ENCODE data around the gene NUP58.
"Not testable (repeated sequence)": the region's sequence is repeated elsewhere in the genome, so short reads cannot be mapped to it uniquely, and the experiment has no call there.

Gene NUP58

GRCh38 chr13:25291691-25292090 is 9.7 kb upstream of the NUP58 start:
- Histone ChIP-seq H3K27ac (peak overlapping the region in 9 of 11 experiments; percentile 2 to 80 (median 69); a peak in 14 of 22 replicates), H3K9ac (peak overlapping the region in 4 of 11 experiments; percentile 45 to 64 (median 50); a peak in 6 of 22 replicates), H3K27me3 (no peaks in the 10 kb centered on the region), H3K36me3 (no peaks in the 10 kb centered on the region), H4K20me1 (no peaks in the 10 kb centered on the region), H3K4me1 (peaks cover 16 to 56% (median 20%) of the 10 kb centered on the region in 10 experiments), H3K4me3 (no peak overlapping the region), H3K9me3 (replicated peaks in 1 of 11) (no peaks in the 10 kb centered on the region), H3K4me2 (peak overlapping the region in 10 of 11 experiments; percentile 4 to 82 (median 44); a peak in 13 of 22 replicates)
- no peak for TF ChIP-seq Cebpa-rat (IDR thresholded peaks at IDR 0.05)

- no peaks in the 10 kb centered on the region for H3K27me3 ChIP-seq
- H3K4me2 ChIP-seq, result peak overlapping the region; percentile 4 to 82 (median 43); a peak in 17 of 22 replicates
- peak overlapping the region in 5 of 11 experiments; percentile 32 to 64 (median 52); a peak in 7 of 22 replicates for H3K9ac ChIP-seq
- H3K36me3 ChIP-seq, result no peaks in the 10 kb centered on the region
- no peak overlapping the region; a peak in 1 of 20 replicates for H3K4me3 ChIP-seq
- no peaks in the 10 kb centered on the region for H3K9me3 ChIP-seq (replicated peaks in 1 of 11)
- TF ChIP-seq Cebpa-rat (IDR thresholded peaks at IDR 0.05), result no peak
- peaks cover 16 to 56% (median 20%) of the 10 kb centered on the region in 10 experiments for H3K4me1 ChIP-seq
- no peaks in the 10 kb centered on the region for H4K20me1 ChIP-seq
- peak overlapping the region in 10 of 11 experiments; percentile 2 to 80 (median 54); a peak in 14 of 22 replicates for H3K27ac ChIP-seq
Measured at GRCh38 chr13:25292301-25292700, 9.1 kb upstream of the NUP58 start.

- Histone ChIP-seq H3K4me2 (no peak overlapping the region), H3K27ac (no peak overlapping the region), H3K9ac (no peak overlapping the region), H3K36me3 (no peaks in the 10 kb centered on the region), H3K27me3 (no peaks in the 10 kb centered on the region), H4K20me1 (no peaks in the 10 kb centered on the region), H3K4me1 (peaks cover 11 to 31% (median 15%) of the 10 kb centered on the region in 10 experiments), H3K9me3 (replicated peaks in 1 of 11) (peaks cover 0 to 6% (median 2%) of the 10 kb centered on the region in 11 experiments; a peak in 7 of 22 replicates), H3K4me3 (no peak overlapping the region)
- no peak for TF ChIP-seq Cebpa-rat (IDR thresholded peaks at IDR 0.05)
Measured at GRCh38 chr13:25295228-25295627, 6.2 kb upstream of the NUP58 start.

- no peak overlapping the region for H3K4me2 ChIP-seq
- H3K36me3 ChIP-seq, result no peaks in the 10 kb centered on the region
- TF ChIP-seq Cebpa-rat (IDR thresholded peaks at IDR 0.05), result no peak
- H3K4me3 ChIP-seq, result no peak overlapping the region
- no peaks in the 10 kb centered on the region for H3K27me3 ChIP-seq
- peaks cover 0 to 9% (median 6%) of the 10 kb centered on the region in 11 experiments; a peak in 8 of 22 replicates for H3K9me3 ChIP-seq (replicated peaks in 1 of 11)
- no peak overlapping the region for H3K27ac ChIP-seq
- peaks cover 13 to 26% (median 16%) of the 10 kb centered on the region in 10 experiments for H3K4me1 ChIP-seq
- no peaks in the 10 kb centered on the region for H4K20me1 ChIP-seq
- H3K9ac ChIP-seq, result no peak overlapping the region
Measured at GRCh38 chr13:25295701-25296100, 5.7 kb upstream of the NUP58 start.

- Histone ChIP-seq H3K9ac (peak overlapping the region; percentile 88 to 97 (median 93); a peak in 21 of 22 replicates), H3K27ac (peak overlapping the region; percentile 64 to 94 (median 88)), H3K4me2 (peak overlapping the region; percentile 59 to 85 (median 74)), H4K20me1 (peaks cover 10 to 44% (median 38%) of the 10 kb centered on the region in 11 experiments; a peak in 19 of 22 replicates), H3K9me3 (replicated peaks in 1 of 11) (peaks cover 0 to 12% (median 6%) of the 10 kb centered on the region in 11 experiments; a peak in 8 of 22 replicates), H3K27me3 (no peaks in the 10 kb centered on the region), H3K36me3 (peaks cover 14 to 30% (median 28%) of the 10 kb centered on the region in 11 experiments; a peak in 21 of 22 replicates), H3K4me1 (peaks cover 15 to 35% (median 22%) of the 10 kb centered on the region in 10 experiments), H3K4me3 (peak overlapping the region; percentile 72 to 90 (median 84); a peak in 19 of 20 replicates)
- TF ChIP-seq Cebpa-rat (IDR thresholded peaks at IDR 0.05), result no peak
Measured at GRCh38 chr13:25300861-25301346, 521 bp upstream of the NUP58 start.

GRCh38 chr13:25302121-25302520 is 696 bp downstream of the NUP58 start:
- H3K4me3 ChIP-seq, result peak overlapping the region; percentile 72 to 90 (median 84)
- peaks cover 15 to 42% (median 22%) of the 10 kb centered on the region in 10 experiments for H3K4me1 ChIP-seq
- H3K27me3 ChIP-seq, result no peaks in the 10 kb centered on the region
- H3K4me2 ChIP-seq, result peak overlapping the region; percentile 71 to 90 (median 84)
- TF ChIP-seq Cebpa-rat (IDR thresholded peaks at IDR 0.05), result no peak
- H3K27ac ChIP-seq, result peak overlapping the region; percentile 64 to 94 (median 88)
- H3K36me3 ChIP-seq, result peaks cover 15 to 41% (median 38%) of the 10 kb centered on the region in 11 experiments; a peak in 21 of 22 replicates
- peaks cover 0 to 12% (median 6%) of the 10 kb centered on the region in 11 experiments; a peak in 8 of 22 replicates for H3K9me3 ChIP-seq (replicated peaks in 1 of 11)
- H3K9ac ChIP-seq, result peak overlapping the region; percentile 88 to 97 (median 93)
- H4K20me1 ChIP-seq, result peaks cover 20 to 56% (median 50%) of the 10 kb centered on the region in 11 experiments; a peak in 20 of 22 replicates

- Histone ChIP-seq H4K20me1 (peaks cover 20 to 98% (median 71%) of the 10 kb centered on the region in 11 experiments; a peak in 20 of 22 replicates), H3K9me3 (replicated peaks in 1 of 11) (no peaks in the 10 kb centered on the region), H3K4me3 (no peak overlapping the region), H3K9ac (peak overlapping the region in 1 of 11 experiments; percentile 34; a peak in 1 of 22 replicates), H3K36me3 (peaks cover 60 to 89% (median 85%) of the 10 kb centered on the region in 11 experiments), H3K4me2 (peak overlapping the region in 2 of 11 experiments; percentile 26 to 48; a peak in 3 of 22 replicates), H3K27me3 (no peaks in the 10 kb centered on the region), H3K4me1 (peaks cover 10 to 37% (median 17%) of the 10 kb centered on the region in 10 experiments; a peak in 19 of 20 replicates), H3K27ac (no peak overlapping the region)
- no peak for TF ChIP-seq Cebpa-rat (IDR thresholded peaks at IDR 0.05)
Measured at GRCh38 chr13:25306671-25307464, 5.4 kb downstream of the NUP58 start.

GRCh38 chr13:25310891-25311290 is 9.5 kb downstream of the NUP58 start:
- Histone ChIP-seq H3K4me2 (no peak overlapping the region), H3K9ac (no peak overlapping the region), H3K36me3 (peaks cover 86 to 100% (median 97%) of the 10 kb centered on the region in 11 experiments), H3K9me3 (replicated peaks in 1 of 11) (no peaks in the 10 kb centered on the region), H4K20me1 (peaks cover 10 to 76% (median 48%) of the 10 kb centered on the region in 11 experiments; a peak in 20 of 22 replicates), H3K27ac (no peak overlapping the region), H3K4me3 (no peak overlapping the region), H3K27me3 (no peaks in the 10 kb centered on the region), H3K4me1 (peaks cover 0 to 12% (median 0%) of the 10 kb centered on the region in 10 experiments; a peak in 8 of 20 replicates)
- no peak for TF ChIP-seq Cebpa-rat (IDR thresholded peaks at IDR 0.05)

GRCh38 chr13:25318946-25319345 is 17.5 kb downstream of the NUP58 start:
- peaks cover 86 to 100% (median 97%) of the 10 kb centered on the region in 11 experiments for H3K36me3 ChIP-seq
- H3K4me2 ChIP-seq, result not testable (repeated sequence)

More at GRCh38 chr13:25318946-25319345, 17.5 kb downstream of the NUP58 start:
- H3K9ac ChIP-seq; H3K4me1 ChIP-seq; H3K27me3 ChIP-seq; H3K4me3 ChIP-seq; H3K27ac ChIP-seq; H3K9me3 ChIP-seq (replicated peaks in 1 of 11): not testable (repeated sequence)
- peaks cover 0 to 46% (median 17%) of the 10 kb centered on the region in 11 experiments; a peak in 19 of 22 replicates for H4K20me1 ChIP-seq
